ENCODE measurements around the gene PRODH. TPM values are rescaled to one million over a fixed set of nuclear protein-coding genes. Genes with fewer than 3 reads are reported as not detected.
"Not testable (repeated sequence)": the region's sequence is repeated elsewhere in the genome, so short reads cannot be mapped to it uniquely, and the experiment has no call there.

PRODH gene
- total and polyA plus RNA-seq, 2 experiments from 2014 or later, result 10.0 to 67.4 TPM

DNA sequence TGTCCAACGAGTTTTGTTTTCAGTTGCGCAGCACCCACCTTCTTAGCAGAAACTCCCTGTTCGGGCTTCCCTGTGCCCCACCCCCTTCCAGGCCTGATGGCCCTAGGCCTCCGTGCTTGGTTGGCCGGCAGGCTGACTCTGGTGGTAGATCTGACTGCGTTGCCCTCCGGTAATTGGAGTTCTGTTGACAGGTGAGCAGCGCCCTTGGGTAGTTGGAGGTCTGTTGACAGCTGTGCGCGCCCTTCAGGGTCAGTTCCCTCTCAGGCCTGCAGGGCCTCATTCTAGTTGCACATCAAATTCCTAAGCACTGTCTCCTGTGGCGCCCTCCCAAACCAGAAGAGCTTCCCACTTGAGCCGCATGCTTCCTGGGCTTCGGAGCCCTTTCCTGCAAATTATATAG is 29.2 kb downstream of the PRODH start:
- Mint-ChIP-seq H3K36me3 (ENCODE audit: low read depth) (no peaks in the 10 kb centered on the region), H3K4me1 (no peaks in the 10 kb centered on the region), H3K27me3 (ENCODE audit: insufficient read depth, low read depth, poor library complexity) (no peaks in the 10 kb centered on the region), H3K27ac (no peak overlapping the region), H3K4me3 (no peak overlapping the region), H3K9me3 (no peaks in the 10 kb centered on the region)
- Histone ChIP-seq H3K4me3 (no peak overlapping the region), H2AFZ (no peak overlapping the region), H3K27me3 (ENCODE audit: insufficient read depth) (no peaks in the 10 kb centered on the region), H4K20me1 (replicated peaks; ENCODE audit: insufficient read depth) (no peaks in the 10 kb centered on the region), H3K9me2 (ENCODE audit: insufficient read depth) (no peaks in the 10 kb centered on the region), H3F3A (replicated peaks; ENCODE audit: low read depth) (no peaks in the 10 kb centered on the region), H3K4me2 (no peak overlapping the region), H3K36me3 (ENCODE audit: insufficient read depth) (no peaks in the 10 kb centered on the region), H3K79me2 (replicated peaks; ENCODE audit: insufficient read depth) (no peaks in the 10 kb centered on the region), H3K4me1 (ENCODE audit: insufficient read depth) (no peaks in the 10 kb centered on the region), H3K27ac (ENCODE audit: low read depth) (no peak overlapping the region)
- DNase-seq (ENCODE audit: low spot score), result no peak
- peak; percentile 64 for ATAC-seq
- TF ChIP-seq, protein P1, sequence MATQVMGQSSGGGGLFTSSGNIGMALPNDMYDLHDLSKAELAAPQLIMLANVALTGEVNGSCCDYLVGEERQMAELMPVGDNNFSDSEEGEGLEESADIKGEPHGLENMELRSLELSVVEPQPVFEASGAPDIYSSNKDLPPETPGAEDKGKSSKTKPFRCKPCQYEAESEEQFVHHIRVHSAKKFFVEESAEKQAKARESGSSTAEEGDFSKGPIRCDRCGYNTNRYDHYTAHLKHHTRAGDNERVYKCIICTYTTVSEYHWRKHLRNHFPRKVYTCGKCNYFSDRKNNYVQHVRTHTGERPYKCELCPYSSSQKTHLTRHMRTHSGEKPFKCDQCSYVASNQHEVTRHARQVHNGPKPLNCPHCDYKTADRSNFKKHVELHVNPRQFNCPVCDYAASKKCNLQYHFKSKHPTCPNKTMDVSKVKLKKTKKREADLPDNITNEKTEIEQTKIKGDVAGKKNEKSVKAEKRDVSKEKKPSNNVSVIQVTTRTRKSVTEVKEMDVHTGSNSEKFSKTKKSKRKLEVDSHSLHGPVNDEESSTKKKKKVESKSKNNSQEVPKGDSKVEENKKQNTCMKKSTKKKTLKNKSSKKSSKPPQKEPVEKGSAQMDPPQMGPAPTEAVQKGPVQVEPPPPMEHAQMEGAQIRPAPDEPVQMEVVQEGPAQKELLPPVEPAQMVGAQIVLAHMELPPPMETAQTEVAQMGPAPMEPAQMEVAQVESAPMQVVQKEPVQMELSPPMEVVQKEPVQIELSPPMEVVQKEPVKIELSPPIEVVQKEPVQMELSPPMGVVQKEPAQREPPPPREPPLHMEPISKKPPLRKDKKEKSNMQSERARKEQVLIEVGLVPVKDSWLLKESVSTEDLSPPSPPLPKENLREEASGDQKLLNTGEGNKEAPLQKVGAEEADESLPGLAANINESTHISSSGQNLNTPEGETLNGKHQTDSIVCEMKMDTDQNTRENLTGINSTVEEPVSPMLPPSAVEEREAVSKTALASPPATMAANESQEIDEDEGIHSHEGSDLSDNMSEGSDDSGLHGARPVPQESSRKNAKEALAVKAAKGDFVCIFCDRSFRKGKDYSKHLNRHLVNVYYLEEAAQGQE (IDR thresholded peaks at IDR 0.05; ENCODE audit: unreplicated experiment), result no peak
- TF ChIP-seq, protein P2, sequence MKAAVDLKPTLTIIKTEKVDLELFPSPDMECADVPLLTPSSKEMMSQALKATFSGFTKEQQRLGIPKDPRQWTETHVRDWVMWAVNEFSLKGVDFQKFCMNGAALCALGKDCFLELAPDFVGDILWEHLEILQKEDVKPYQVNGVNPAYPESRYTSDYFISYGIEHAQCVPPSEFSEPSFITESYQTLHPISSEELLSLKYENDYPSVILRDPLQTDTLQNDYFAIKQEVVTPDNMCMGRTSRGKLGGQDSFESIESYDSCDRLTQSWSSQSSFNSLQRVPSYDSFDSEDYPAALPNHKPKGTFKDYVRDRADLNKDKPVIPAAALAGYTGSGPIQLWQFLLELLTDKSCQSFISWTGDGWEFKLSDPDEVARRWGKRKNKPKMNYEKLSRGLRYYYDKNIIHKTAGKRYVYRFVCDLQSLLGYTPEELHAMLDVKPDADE (IDR thresholded peaks at IDR 0.05), result no peak
- TF ChIP-seq STAT1 (IDR thresholded peaks at IDR 0.05; ENCODE audit: unreplicated experiment) (no peak), ZNF331 (CRISPR knock-in tag; IDR thresholded peaks at IDR 0.05; ENCODE audit: low read depth) (no peak), POLR2AphosphoS5 (IDR thresholded peaks at IDR 0.05; ENCODE audit: low read depth) (no peak), JUNB (IDR thresholded peaks at IDR 0.05; ENCODE audit: unreplicated experiment) (no peak)
- TF ChIP-seq, protein P3, sequence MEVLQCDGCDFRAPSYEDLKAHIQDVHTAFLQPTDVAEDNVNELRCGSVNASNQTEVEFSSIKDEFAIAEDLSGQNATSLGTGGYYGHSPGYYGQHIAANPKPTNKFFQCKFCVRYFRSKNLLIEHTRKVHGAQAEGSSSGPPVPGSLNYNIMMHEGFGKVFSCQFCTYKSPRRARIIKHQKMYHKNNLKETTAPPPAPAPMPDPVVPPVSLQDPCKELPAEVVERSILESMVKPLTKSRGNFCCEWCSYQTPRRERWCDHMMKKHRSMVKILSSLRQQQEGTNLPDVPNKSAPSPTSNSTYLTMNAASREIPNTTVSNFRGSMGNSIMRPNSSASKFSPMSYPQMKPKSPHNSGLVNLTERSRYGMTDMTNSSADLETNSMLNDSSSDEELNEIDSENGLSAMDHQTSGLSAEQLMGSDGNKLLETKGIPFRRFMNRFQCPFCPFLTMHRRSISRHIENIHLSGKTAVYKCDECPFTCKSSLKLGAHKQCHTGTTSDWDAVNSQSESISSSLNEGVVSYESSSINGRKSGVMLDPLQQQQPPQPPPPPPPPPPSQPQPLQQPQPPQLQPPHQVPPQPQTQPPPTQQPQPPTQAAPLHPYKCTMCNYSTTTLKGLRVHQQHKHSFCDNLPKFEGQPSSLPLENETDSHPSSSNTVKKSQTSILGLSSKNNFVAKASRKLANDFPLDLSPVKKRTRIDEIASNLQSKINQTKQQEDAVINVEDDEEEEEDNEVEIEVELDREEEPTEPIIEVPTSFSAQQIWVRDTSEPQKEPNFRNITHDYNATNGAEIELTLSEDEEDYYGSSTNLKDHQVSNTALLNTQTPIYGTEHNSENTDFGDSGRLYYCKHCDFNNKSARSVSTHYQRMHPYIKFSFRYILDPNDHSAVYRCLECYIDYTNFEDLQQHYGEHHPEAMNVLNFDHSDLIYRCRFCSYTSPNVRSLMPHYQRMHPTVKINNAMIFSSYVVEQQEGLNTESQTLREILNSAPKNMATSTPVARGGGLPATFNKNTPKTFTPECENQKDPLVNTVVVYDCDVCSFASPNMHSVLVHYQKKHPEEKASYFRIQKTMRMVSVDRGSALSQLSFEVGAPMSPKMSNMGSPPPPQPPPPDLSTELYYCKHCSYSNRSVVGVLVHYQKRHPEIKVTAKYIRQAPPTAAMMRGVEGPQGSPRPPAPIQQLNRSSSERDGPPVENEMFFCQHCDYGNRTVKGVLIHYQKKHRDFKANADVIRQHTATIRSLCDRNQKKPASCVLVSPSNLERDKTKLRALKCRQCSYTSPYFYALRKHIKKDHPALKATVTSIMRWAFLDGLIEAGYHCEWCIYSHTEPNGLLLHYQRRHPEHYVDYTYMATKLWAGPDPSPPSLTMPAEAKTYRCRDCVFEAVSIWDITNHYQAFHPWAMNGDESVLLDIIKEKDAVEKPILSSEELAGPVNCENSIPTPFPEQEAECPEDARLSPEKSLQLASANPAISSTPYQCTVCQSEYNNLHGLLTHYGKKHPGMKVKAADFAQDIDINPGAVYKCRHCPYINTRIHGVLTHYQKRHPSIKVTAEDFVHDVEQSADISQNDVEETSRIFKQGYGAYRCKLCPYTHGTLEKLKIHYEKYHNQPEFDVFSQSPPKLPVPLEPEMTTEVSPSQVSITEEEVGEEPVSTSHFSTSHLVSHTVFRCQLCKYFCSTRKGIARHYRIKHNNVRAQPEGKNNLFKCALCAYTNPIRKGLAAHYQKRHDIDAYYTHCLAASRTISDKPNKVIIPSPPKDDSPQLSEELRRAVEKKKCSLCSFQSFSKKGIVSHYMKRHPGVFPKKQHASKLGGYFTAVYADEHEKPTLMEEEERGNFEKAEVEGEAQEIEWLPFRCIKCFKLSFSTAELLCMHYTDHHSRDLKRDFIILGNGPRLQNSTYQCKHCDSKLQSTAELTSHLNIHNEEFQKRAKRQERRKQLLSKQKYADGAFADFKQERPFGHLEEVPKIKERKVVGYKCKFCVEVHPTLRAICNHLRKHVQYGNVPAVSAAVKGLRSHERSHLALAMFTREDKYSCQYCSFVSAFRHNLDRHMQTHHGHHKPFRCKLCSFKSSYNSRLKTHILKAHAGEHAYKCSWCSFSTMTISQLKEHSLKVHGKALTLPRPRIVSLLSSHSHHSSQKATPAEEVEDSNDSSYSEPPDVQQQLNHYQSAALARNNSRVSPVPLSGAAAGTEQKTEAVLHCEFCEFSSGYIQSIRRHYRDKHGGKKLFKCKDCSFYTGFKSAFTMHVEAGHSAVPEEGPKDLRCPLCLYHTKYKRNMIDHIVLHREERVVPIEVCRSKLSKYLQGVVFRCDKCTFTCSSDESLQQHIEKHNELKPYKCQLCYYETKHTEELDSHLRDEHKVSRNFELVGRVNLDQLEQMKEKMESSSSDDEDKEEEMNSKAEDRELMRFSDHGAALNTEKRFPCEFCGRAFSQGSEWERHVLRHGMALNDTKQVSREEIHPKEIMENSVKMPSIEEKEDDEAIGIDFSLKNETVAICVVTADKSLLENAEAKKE (CRISPR knock-in tag; IDR thresholded peaks at IDR 0.05), result no peak

DNA sequence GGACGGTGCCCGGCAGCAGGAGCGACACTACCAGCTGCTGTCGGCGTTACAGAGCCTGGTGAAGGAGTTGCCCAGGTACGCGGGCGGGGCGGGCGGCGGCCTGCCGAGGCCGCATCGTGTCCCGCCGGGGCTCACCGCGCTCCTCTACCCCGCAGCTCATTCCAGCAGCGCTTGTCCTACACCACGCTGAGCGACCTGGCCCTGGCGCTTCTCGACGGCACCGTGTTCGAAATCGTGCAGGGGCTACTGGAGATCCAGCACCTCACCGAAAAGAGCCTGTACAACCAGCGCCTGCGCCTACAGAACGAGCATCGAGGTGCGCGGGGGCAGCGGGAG is 29.7 kb downstream of the PRODH start:
- not testable (repeated sequence) for H3K27me3 Mint-ChIP-seq (ENCODE audit: insufficient read depth, low read depth, poor library complexity); H3K9me3 Mint-ChIP-seq; H3K4me1 ChIP-seq (ENCODE audit: insufficient read depth); H3K4me1 Mint-ChIP-seq; H3K36me3 Mint-ChIP-seq (ENCODE audit: low read depth); H3K4me3 ChIP-seq; H3K79me2 ChIP-seq (replicated peaks; ENCODE audit: insufficient read depth); H3K27ac ChIP-seq (ENCODE audit: low read depth); H4K20me1 ChIP-seq (replicated peaks; ENCODE audit: insufficient read depth); H3F3A ChIP-seq (replicated peaks; ENCODE audit: low read depth); H2AFZ ChIP-seq; H3K9me2 ChIP-seq (ENCODE audit: insufficient read depth); DNase-seq (ENCODE audit: low spot score); H3K27me3 ChIP-seq (ENCODE audit: insufficient read depth); H3K4me3 Mint-ChIP-seq; H3K4me2 ChIP-seq; H3K27ac Mint-ChIP-seq; H3K36me3 ChIP-seq (ENCODE audit: insufficient read depth)
- peak; percentile 9 for ATAC-seq

Measured in GM23338 (cell line).